GM18867 (cell line): ENCODE data around the gene HAPLN3.

Experiments
- ATAC-seq: cut with Tn5 transposase; IDR thresholded peaks from one replicate; pipeline ENCODE4 v1.9.1; 2021; ENCODE audit warnings: mild to moderate bottlenecking, moderate library complexity; ENCODE audit not compliant: unreplicated experiment

The HAPLN3 gene

GRCh38 chr15:88896333-88897033, 1.1 kb upstream of the HAPLN3 start:
- no peak for ATAC-seq

- peak; percentile 64 for ATAC-seq
These were observed 961 bp downstream of the HAPLN3 start for GRCh38 chr15:88894348-88894818.

- no peak for ATAC-seq
These were observed 3.6 kb downstream of the HAPLN3 start for GRCh38 chr15:88891540-88892254.

GRCh38 chr15:88890495-88890894, 4.8 kb downstream of the HAPLN3 start:
- no peak for ATAC-seq

- no peak for ATAC-seq
These were observed 6.6 kb downstream of the HAPLN3 start for GRCh38 chr15:88888719-88889118.

- ATAC-seq: no peak
These were observed 8.2 kb downstream of the HAPLN3 start for GRCh38 chr15:88887068-88887580.

GRCh38 chr15:88882785-88883184, 12.6 kb downstream of the HAPLN3 start:
- no peak for ATAC-seq

GRCh38 chr15:88881775-88882174, 13.6 kb downstream of the HAPLN3 start:
- no peak for ATAC-seq

GRCh38 chr15:88880944-88881740, 14.2 kb downstream of the HAPLN3 start:
- ATAC-seq: no peak

- peak; percentile 63 for ATAC-seq
These were observed 16.6 kb downstream of the HAPLN3 start for GRCh38 chr15:88878720-88879184.

- ATAC-seq: no peak
These were observed 17.4 kb downstream of the HAPLN3 start for GRCh38 chr15:88877906-88878305.

GRCh38 chr15:88877415-88877814, 17.9 kb downstream of the HAPLN3 start:
- ATAC-seq: no peak

GRCh38 chr15:88876573-88876972, 18.8 kb downstream of the HAPLN3 start:
- ATAC-seq: no peak

GRCh38 chr15:88874684-88875083, 20.7 kb downstream of the HAPLN3 start:
- ATAC-seq: no peak

GRCh38 chr15:88874275-88874674, 21.1 kb downstream of the HAPLN3 start:
- ATAC-seq: no peak

GRCh38 chr15:88873786-88874185, 21.6 kb downstream of the HAPLN3 start:
- no peak for ATAC-seq

GRCh38 chr15:88872706-88873105, 22.6 kb downstream of the HAPLN3 start:
- no peak for ATAC-seq

GRCh38 chr15:88872106-88872505, 23.2 kb downstream of the HAPLN3 start:
- ATAC-seq: no peak

GRCh38 chr15:88871313-88871712, 24.0 kb downstream of the HAPLN3 start:
- no peak for ATAC-seq

- ATAC-seq: no peak
These were observed 29.0 kb downstream of the HAPLN3 start for GRCh38 chr15:88866295-88866881.
